Kidney tubule cell (primary cell): ENCODE measurements around the gene NUP50.

Experiments used
- DNase-seq: peaks from one replicate; pipeline ENCODE4 v3.0.0-alpha.2; 2018; ENCODE audit warnings: low spot score

The NUP50 gene

GRCh38 chr22:45163451-45164269, at the start of gene NUP50:
Gene NUP50 (plus strand): TSS chr22:45163925. CDS start chr22:45168178, 4,253 bp downstream.
- DNase-seq: peak; percentile 97

DNA sequence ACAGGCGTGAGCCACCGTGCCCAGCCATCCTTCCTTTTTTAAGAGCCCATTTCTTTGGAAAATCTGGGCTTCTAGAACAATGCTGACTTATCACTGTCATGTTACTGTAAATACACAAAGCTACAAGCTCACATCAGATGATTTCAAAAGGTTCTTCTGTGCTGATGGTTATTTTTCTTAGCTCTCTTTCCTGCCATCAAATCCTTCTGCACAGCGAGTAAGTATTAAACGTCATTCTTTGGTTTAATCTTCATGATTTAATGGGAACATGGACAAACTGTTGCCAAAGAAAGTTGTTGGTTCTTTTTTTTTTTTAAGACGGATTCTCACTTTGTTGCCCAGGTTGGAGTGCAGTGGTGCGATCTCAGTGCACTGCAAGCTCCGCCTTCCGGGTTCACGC, 43.3 kb upstream of the NUP50 start:
- DNase-seq: no peak

DNA sequence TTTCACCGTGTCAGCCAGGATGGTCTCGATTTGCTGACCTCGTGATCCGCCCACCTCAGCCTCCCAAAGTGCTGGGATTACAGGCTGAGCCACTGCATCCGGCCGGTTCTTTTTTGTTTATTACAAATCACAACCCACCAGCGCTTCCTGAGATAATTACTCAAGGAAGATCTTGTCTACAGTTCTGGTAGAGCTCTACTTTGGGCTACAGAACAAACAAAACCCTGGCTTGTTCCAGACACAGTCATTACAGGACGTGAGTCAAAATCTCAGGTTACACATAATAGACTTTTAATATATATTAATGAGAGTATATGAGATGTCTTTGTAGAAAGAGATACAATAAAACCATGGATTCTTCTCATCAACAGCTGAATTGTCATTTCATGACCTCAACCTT, 42.8 kb upstream of the NUP50 start:
- DNase-seq: no peak

DNA sequence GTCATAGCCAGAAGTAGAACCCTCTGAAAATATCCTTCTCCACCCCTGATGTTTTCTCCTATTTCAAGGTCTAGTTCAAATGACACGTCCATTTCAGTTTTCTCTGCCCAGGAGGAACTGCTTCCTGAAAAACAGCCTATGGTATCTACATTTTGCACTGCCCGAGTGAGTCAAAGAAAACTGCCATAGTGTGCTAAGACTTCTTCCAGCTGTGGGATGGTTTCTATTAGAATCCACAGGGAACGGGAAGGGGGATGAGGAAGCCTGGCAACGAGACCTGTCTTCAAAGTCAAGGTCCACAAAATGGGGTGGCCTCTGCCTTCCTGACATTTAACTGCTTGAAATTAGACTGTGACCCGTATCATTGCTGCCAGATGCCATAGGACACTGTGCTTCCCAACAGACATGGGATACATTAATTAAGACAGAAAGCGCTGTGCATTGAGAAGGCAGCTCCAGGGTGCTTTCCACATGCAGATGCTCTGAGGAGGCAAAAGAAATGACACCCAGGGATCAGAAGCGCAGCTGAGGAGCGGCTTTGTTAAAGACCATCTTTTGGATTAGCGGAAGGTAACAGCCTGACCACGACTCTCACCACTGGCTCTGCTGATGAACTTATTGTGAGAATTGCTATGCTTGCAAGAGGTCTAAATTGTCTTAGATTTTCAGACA, 39.4 kb upstream of the NUP50 start:
- no peak for DNase-seq

- peak; percentile 30 for DNase-seq
Measured at GRCh38 chr22:45125188-45125587, 38.5 kb upstream of the NUP50 start.

GRCh38 chr22:45127866-45128265, 35.9 kb upstream of the NUP50 start:
- peak; percentile 47 for DNase-seq

- DNase-seq: no peak
Measured at GRCh38 chr22:45129703-45130524, 33.8 kb upstream of the NUP50 start.

GRCh38 chr22:45130891-45131290, 32.8 kb upstream of the NUP50 start:
- DNase-seq: no peak

- no peak for DNase-seq
Measured at GRCh38 chr22:45131749-45132148, 32.0 kb upstream of the NUP50 start.

- no peak for DNase-seq
Measured at GRCh38 chr22:45134313-45134712, 29.4 kb upstream of the NUP50 start.

DNA sequence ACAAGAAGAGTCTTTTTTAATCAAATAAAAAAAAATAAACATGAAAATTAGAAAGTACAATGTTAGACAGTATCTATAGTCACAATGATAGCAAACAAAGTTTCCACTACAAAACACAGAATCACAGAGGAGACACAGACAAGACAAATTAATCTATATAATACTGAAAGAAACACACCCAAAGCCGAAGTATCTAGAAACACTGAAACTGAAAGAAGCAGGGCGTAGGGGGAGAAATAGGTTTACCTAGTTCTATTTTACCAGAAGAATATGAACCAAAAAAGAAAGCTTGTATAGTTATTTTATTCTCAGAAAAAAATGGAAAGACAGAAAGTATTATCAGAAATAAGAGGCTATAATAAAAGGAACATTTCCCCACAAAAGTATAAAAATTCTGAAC, 27.1 kb upstream of the NUP50 start:
- DNase-seq: no peak

GRCh38 chr22:45139693-45140092, 24.0 kb upstream of the NUP50 start:
- no peak for DNase-seq

- DNase-seq: no peak
Measured at GRCh38 chr22:45142376-45142775, 21.3 kb upstream of the NUP50 start.

DNA sequence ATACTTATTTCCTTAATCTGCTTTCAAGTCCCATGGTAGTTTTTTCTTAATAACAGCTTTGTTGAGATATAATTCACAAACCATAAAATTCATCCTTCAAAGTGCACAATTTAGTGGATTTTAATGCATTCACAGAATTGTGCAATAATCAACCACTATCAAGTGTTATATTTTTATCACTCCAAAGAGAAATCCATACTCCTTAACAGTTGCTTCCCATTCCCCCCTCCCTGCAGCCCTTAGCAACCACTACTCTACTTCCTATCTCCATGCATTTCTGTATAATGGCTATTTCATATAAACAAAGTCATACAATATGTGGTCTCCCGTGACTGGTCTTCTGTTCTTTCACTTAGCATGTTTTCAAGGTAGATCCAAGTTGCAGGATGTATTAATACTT, 18.8 kb upstream of the NUP50 start:
- no peak for DNase-seq

DNA sequence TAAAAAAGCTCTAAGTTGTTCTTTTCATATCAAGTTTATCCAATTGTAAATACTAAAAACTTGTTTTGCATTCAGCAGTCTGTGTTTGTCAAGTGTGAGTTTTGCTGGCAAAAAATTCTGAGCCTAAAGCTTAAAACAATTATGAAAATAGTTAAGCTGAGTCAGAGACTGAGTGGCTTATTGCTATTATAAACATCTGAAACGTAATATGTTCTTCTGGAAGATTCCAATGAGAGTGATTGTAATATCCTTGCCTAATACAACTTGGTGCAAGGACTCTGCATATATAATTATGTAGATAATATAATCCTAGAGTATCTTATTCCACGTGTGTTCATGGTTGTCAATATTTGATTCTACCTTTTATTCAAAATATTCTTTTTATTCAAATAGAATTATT, 14.1 kb upstream of the NUP50 start:
- DNase-seq: no peak

DNA sequence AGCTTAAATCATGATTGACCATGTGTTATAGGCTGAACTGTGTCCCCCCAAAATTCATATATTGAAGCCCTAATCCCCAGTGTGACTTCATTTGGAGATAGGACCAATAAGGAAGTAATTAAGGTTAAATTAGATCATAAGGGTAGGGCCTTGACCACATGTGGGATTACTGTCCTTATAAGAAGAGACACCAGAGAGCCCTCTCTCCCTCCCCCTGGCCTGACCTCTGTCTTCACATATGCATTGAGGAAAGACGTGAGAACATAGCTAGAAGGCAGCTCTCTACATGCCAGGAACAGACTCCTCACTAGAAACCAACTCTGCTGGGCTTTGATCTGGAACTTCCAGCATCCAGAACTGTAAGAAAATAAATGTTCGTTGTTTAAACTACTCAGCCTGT, 13.6 kb upstream of the NUP50 start:
- DNase-seq: no peak

DNA sequence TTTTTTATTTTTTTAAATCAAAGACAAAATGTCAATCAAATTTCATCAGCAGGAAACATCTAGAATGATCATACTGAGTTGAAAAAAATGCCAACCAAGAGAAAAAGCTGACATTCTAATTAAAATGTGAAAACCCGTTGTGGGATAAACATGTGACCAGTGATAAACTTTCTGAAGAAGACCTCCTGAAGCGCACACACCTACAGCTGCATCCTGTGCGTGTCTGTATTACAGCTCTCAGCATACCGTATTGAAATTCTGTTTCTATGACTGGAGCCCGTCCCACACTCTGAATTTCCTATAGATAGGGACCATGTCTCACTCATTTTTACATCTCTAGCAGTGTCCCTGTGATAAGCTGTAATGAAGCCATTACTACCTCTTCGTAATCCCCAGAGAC, 12.2 kb upstream of the NUP50 start:
- no peak for DNase-seq

DNA sequence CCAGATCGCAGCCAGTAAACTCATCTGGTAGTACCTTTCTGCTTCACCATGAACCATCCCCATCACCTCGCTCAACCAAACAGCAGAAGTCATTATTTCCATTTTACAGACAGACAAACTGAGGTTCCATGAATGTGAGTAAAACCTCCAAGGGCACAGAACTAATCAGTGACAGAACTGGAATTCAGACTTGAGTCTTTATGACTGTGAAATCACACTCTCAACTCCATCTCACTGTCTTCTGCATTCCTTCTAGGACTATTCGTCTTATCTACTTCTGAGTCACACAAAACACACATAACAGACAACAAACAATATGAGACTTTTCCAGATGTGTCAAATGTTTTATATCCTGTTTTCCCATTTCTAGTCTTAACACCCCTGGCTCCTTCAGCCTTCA, 9.3 kb upstream of the NUP50 start:
- peak; percentile 35 for DNase-seq

DNA sequence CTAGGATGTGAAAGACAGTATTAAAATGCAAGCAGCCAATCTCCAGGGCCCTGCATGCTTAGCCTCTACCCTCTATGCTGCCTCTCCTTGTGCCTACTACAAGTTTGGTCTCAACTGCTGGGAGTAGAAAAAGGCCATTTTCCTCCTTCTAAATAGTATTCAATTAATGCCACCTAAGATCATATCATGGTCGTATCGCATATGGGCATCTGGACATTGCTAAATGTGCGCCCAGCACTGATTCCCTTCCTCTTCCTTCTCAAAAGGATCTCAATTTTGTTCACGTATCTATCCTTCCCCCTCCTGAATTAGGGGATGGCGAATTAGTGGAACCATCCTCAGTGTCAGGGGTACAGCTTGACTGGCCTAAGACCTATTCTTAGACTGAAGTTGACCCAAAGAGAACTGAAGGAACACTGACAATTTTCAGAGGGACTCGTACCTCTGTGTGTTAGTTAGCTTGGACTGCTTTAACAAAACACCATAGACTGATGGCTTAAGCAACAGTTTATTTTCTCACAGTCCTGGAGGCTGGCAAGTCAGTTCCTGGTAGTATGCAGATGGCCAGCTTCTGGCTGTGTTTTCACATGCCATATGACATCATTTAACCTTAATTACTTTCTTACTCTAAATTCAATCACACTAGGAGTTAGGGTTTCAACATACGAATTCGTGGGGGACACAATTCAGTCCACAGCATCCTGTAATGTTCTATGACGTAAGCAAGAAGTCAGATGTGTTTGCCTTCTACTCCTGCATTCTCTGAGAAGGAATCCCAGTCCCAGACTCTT, 8.5 kb upstream of the NUP50 start:
- no peak for DNase-seq

DNA sequence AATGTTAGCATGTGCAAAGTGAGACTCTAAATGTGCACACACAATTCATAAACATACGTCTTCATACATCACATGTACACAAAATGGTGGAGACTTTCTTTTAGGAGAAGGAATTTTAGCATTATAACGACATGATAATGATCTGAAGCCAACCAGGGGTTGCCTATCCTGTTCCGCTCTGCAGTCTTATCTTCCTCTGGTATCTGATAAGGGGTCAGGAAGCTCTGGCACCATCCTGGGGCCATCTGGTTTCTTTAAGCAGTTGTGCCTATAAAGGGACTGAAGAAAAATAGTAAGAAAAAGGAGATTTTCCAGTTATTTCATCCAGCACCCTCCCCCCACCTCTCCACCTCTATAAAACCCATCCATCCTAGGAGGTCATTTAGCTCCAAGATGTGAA, 5.8 kb upstream of the NUP50 start:
- DNase-seq: no peak

GRCh38 chr22:45159652-45160462, 3.9 kb upstream of the NUP50 start:
- DNase-seq: peak; percentile 17
